GM20000 (cell line): ENCODE data around the gene DNAJC7.

ENCODE experiments used
- DNase-seq: peaks from one replicate; pipeline ENCODE4 v3.0.0; 2012; ENCODE audit warnings: low spot score
- TF ChIP-seq, protein P1 (sequence below): IDR thresholded peaks from 2 replicates; pipeline ENCODE4 v1.5.1; 2012; ENCODE audit warnings: mild to moderate bottlenecking, control low read depth; ENCODE audit errors: extremely low read depth, missing control alignments

Gene DNAJC7

DNA sequence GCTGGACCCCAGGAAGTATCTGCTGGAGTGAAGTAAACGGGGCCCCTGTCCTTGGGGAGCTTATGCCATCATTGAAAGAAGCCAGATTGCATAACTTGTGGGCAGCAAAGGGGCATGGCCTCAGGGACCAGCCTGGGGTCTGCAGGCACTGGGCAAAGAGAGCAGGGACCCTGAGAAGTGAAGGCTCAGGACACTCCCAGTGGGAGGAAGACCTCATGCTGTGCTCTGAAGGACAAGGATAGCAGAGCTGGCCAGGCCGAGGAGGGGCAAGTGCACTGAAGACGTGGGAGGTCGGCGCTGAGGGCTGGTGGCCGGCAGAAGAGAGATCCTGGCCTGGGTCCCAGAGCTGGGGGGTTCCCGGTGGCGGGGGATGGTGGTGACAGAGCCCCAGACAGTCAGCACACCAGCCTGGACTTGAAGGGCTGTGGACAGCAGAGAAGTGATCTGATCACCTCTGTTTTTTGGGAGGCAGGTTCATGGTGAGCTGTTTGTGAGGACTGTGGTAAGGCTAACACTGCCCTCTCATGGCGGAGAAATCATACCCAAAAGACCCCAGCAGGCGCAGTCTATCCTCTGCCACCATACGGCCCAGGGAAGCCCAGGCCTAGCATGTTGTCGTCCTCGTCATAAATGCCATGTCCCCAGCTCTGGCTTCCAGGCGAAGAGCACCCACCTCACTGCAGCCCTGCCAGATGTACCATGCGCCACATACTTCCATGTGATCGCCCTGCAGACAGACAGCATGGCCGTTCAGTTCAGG, 57.7 kb downstream of the DNAJC7 start:
- DNase-seq = peak; percentile 45
- TF ChIP-seq, protein P1, sequence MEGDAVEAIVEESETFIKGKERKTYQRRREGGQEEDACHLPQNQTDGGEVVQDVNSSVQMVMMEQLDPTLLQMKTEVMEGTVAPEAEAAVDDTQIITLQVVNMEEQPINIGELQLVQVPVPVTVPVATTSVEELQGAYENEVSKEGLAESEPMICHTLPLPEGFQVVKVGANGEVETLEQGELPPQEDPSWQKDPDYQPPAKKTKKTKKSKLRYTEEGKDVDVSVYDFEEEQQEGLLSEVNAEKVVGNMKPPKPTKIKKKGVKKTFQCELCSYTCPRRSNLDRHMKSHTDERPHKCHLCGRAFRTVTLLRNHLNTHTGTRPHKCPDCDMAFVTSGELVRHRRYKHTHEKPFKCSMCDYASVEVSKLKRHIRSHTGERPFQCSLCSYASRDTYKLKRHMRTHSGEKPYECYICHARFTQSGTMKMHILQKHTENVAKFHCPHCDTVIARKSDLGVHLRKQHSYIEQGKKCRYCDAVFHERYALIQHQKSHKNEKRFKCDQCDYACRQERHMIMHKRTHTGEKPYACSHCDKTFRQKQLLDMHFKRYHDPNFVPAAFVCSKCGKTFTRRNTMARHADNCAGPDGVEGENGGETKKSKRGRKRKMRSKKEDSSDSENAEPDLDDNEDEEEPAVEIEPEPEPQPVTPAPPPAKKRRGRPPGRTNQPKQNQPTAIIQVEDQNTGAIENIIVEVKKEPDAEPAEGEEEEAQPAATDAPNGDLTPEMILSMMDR = no peak

DNA sequence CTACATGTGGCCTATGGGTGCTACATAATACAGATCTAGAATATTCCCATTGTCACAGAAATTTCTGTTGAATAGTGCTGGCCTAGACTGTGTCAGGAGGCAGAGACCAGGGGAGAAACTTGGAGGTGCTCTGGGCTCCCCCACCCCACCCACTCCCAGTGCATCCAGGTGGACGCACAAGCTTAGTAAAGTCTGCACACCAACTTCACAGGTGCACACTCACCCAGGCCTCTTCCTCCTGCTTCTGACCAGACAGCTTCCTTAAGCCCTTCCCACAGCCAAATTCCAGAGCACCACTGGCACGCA, 58.3 kb downstream of the DNAJC7 start:
- DNase-seq = no peak
- TF ChIP-seq, protein P1 = no peak

DNA sequence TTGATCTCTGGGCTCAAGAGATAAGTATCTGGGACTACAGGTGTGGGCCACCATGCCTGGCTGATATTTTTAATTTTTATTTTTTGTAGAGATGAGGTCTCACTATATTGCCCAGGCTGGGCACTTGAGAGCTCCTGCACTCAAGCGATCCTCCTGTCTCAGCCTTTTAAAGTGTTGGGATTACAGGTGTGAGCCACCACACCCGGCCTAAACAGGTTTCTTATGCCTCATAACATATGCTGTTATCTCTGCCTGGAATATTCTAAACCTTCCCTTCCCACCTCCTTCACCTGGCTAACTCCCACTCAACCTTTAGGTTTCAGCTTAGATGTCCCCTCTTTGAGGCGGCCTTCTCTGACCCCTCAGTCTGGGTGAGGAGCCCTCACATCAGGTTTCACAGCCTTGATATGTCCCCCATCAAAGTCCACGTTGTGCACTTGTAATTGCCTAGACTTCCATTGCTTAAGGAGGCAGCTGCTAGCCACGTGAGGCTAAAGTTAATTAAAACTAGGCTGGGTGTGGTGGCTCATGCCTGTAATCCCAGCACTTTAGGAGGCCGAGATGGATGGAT, 59.3 kb downstream of the DNAJC7 start:
- TF ChIP-seq, protein P1 = no peak
- no peak for DNase-seq

DNA sequence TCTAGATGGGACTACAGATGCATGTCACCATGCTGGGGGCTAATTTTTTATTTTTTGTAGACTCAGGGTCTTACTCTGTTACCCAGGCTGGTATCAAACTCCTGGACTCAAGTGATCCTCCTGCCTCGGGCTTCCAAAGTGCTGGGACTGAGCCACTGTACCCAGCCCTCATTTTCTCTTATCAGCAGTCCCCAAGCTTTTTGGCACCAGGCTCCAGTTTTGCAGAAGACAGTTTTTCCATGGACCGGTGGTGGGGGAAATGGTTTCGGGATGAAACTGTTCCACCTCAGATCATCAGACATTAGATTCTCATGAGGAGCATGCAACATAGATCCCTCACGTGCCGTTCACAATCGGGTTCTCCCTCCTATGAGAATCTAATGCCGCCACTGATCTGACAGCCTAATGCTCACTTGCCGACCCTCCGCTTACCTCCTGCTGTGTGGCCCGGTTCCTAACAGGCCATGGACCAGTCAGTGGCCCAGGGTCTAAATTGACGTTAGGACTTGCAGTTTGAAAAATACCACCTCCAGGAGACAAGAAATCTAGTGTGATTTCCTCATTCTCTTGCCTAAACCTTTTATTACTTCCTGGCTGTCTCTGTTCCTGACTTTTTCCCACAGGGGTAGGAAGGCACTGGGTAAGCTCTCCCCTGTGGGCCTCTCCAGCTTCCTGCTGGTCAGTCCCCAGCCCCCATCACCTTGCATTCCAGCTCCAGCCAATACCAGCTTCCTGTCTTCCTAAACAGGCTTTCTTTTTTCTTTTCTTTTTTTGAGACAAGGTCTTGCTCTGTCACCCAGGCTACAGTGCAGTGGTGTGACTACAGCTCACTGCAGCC, 60.0 kb downstream of the DNAJC7 start:
- TF ChIP-seq, protein P1 = no peak
- DNase-seq = no peak

DNA sequence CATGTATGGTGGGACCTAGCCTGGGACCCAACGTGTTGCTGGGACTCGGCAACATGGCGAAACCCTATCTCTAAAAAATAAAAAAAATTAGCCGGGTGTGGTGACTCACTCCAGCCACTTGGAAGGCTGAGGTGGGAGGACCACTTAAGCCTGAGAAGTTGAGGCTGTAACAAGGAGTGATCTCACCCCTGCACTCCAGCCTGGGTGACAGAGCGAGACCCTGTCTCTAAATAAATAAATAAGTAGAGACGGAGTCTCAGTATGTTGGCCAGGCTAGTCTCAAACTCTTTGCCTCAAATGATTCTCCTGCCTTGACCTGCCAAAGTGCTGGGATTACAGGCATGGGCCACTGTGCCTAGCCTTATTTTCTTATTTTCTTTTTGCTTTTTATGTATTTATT, 60.7 kb downstream of the DNAJC7 start:
- TF ChIP-seq, protein P1 = no peak
- no peak for DNase-seq

DNA sequence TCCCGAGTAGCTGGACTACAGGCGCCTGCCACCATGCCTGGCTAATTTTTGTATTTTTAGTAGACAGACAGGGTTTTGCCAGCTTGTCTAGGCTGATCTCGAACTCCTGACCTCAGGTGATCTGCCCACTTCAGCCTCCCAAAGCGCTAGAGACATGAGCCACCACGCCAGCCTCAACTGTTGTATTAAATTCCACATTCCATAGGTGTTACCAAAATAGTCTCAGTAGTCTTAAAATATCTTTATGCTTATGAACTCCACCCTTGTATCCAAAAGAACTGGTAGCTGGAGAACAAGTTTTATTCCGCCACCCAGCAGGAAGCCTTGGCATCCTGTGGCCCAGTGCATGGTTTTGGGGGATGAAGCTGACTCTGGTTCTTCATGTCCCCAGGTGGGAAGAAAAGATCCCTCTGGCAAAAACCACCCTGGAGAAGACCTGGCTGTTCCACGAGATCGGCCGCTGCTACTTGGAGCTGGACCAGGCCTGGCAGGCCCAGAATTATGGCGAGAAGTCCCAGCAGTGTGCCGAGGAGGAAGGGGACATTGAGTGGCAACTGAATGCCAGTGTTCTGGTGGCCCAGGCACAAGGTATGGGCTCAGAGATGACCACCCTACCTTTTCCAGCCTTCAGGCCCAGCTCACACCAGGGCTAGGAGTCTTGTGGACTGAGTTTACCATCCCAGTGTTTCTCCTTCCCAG, 68.3 kb downstream of the DNAJC7 start:
- TF ChIP-seq, protein P1 = no peak
- no peak for DNase-seq
